Upper lobe of left lung (tissue), 6 donors: Measurements from ENCODE around the gene PRCD. TPM values are rescaled to one million over a fixed set of nuclear protein-coding genes. Genes with fewer than 3 reads are reported as not detected.
A peak's percentile ranks its signal among the peaks of the same experiment; 100 is the strongest.

ENCODE experiments used
- ATAC-seq, 2 donors: fragments of 200-7000 bp; cut with Tn5 transposase; one replicate each; pipeline ENCODE4 v1.9.1; 2022; ENCODE audit warnings: mild to moderate bottlenecking in 2 of 2, moderate library complexity in 2 of 2; ENCODE audit not compliant: low FRiP score in 2 of 2
- DNase-seq, 2 donors: peaks; one replicate each; pipeline ENCODE4 v3.0.0-alpha.2; 2019 to 2020
- H3K27ac ChIP-seq, 4 donors: fragments of 200-600 bp; sonication (generic); one replicate each; pipeline ENCODE4 v1.5.1; 2016 to 2019
- H3K27me3 ChIP-seq, 4 donors: fragments of 200-600 bp; sonication (generic); one replicate each; pipeline ENCODE4 v1.5.1; 2017 to 2019
- H3K36me3 ChIP-seq, 4 donors: fragments of 200-600 bp; sonication (generic); one replicate each; pipeline ENCODE4 v1.5.1; 2016 to 2019
- H3K4me1 ChIP-seq, 4 donors: fragments of 200-600 bp; sonication (generic); one replicate each; pipeline ENCODE4 v1.5.1; 2018 to 2019
- H3K4me3 ChIP-seq, 4 donors: fragments of 200-600 bp; sonication (generic); one replicate each; pipeline ENCODE4 v1.5.1; 2017 to 2019; ENCODE audit warnings: mild to moderate bottlenecking in 2 of 4, moderate library complexity in 1 of 4
- H3K9me3 ChIP-seq, 4 donors: fragments of 200-600 bp; sonication (generic); one replicate each; pipeline ENCODE4 v1.5.1; 2018 to 2019
- EP300 ChIP-seq, 4 donors: sonication (generic); formaldehyde crosslinking; IDR thresholded peaks; one replicate each; pipeline ENCODE4 v1.5.1; 2017; ENCODE audit warnings: antibody characterized with exemption in 4 of 4, control low read depth in 2 of 4
- POLR2A ChIP-seq, 4 donors: fragments of 450-650 bp; IDR thresholded peaks; one replicate each; pipeline ENCODE4 v1.5.1; 2016 to 2017; ENCODE audit warnings: antibody characterized with exemption in 4 of 4, mild to moderate bottlenecking in 2 of 4
- POLR2AphosphoS5 ChIP-seq, 2 donors: sonication (generic); formaldehyde crosslinking; IDR thresholded peaks; one replicate each; pipeline ENCODE4 v1.5.1; 2017; ENCODE audit warnings: antibody characterized with exemption in 2 of 2
- WGBS, 2 donors: methylation state at CpG; one replicate each; pipeline ENCODE4 v1.1.5; 2017 to 2018; 5-methylcytosine and 5-hydroxymethylcytosine counted together
- total RNA-seq, 6 donors: library from RNA; depleted of rRNA in 4 of 6; stranded (reverse); fragments of >200 nt in 4 of 6; gene quantifications; one replicate each; pipeline versions ENCODE4 v1.1.0 to v1.2.1, GENCODE V29; 2016 to 2021
- TF ChIP-seq, protein P1 (sequence below), 6 experiments: fragments of 450-650 bp in 4 of 6; fragments of 200-600 bp in 2 of 6; sonication (generic) in 2 of 6; IDR thresholded peaks; one replicate each; pipeline ENCODE4 v1.5.1; 2016 to 2019; ENCODE audit warnings: antibody characterized with exemption in 6 of 6
- donor health status: DM: no; HTN: no; CAD: no; lungs with moderate emphysema.
- donor health status: DM: no; HTN: yes; CAD: no; lungs with severe emphysema.

The PRCD gene
- total RNA-seq, 6 donors from 2014 or later: 3.0 to 13.9 (median 7.2) TPM; not detected in 1

DNA sequence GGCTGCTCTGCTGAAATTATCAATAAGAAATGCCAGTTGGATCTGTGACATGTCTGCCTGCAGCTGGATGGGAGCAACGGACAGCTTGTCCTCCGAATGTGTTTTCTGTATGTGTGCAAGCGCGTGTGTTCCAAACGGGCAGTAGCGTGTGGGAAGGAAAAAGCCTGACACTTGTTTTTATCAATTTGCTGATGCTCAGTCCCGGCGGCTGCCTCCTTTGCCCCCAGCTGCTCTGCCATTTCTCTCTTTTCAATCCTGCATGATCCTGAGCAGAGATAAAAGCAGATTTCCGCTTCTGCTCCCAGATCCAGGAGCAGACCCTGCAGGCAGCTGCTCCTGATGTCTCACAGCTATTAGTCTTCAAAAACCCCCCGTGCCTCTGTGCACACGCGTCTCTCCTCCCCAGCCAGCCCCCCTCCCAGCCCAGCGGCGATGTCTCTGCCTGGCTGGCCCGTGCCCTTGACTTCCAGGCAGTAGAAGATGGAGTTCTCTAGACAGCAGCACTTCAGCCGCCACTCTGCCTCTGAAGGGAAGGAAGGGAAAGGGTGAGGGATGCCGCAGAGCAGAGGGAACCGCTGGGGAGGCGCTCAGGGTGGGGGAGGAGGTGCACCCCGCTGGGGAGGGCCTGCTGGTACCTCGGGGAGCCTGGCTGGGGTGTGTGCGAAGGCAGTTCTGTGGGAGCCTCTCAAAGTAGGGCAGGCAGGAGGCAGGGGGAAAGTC is 4.1 kb downstream of the PRCD start:
- Histone ChIP-seq H3K27ac (peak overlapping the region; percentile 3 to 79 (median 70)), H3K4me3 (no peak overlapping the region), H3K9me3 (no peaks in the 10 kb centered on the region), H3K4me1 (peaks cover 54 to 74% (median 68%) of the 10 kb centered on the region in 4 donors), H3K27me3 (no peaks in the 10 kb centered on the region), H3K36me3 (no peaks in the 10 kb centered on the region)
- WGBS, 2 donors: 33 to 51% methylated on average over 19 to 22 of the region's 22 CpGs
- no peak for ATAC-seq
- peak in 1 of 2 donors; percentile 55 for TF ChIP-seq POLR2AphosphoS5 (IDR thresholded peaks at IDR 0.05)
- TF ChIP-seq, protein P1, sequence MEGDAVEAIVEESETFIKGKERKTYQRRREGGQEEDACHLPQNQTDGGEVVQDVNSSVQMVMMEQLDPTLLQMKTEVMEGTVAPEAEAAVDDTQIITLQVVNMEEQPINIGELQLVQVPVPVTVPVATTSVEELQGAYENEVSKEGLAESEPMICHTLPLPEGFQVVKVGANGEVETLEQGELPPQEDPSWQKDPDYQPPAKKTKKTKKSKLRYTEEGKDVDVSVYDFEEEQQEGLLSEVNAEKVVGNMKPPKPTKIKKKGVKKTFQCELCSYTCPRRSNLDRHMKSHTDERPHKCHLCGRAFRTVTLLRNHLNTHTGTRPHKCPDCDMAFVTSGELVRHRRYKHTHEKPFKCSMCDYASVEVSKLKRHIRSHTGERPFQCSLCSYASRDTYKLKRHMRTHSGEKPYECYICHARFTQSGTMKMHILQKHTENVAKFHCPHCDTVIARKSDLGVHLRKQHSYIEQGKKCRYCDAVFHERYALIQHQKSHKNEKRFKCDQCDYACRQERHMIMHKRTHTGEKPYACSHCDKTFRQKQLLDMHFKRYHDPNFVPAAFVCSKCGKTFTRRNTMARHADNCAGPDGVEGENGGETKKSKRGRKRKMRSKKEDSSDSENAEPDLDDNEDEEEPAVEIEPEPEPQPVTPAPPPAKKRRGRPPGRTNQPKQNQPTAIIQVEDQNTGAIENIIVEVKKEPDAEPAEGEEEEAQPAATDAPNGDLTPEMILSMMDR (IDR thresholded peaks at IDR 0.05): no peak
- DNase-seq: peak in 1 of 2 donors; percentile 56

DNA sequence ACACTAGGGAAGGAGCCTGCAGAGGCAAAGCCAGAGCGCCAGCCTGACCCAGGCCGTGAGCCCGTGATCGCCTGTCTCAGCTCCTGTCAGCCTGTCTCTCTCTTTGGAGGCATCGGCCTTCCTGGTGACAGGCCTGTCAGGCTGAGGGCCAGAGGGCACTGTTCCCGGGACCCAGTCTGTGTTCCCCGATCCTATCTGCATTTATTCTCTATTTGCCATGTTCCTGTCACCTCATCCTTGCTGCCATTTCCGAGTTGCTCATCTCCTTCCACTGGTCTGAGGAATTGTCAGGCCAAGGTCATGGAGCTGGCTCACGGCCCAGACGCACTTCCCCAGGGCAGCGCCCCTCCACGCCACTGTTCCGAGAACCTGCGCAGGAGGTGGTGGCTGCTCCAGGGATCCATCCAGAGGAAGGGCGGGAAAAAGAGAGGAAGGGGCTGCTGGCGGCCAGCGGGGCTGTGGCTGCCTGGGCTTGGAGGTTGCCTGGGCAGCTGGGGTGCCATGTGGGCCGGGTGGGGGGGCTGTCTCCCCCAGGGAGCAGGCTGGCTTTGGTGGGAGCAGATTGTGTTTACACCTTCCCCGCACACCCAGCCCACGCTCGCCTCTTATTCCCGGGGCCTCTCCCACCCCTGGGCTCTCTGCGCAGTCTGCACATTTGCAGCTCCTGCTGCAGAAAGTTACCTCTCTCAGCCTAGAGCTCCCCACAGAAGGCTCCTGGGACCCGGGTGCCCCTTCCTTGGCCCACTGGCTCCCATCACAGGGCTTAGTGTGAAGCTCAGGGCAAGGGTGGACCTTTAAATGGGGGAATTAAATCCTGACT is 4.9 kb downstream of the PRCD start:
- ATAC-seq (no peak), DNase-seq (peak in 1 of 2 donors; percentile 67)
- Histone ChIP-seq H3K4me1 (peaks cover 54 to 77% (median 64%) of the 10 kb centered on the region in 4 donors), H3K36me3 (no peaks in the 10 kb centered on the region), H3K4me3 (no peak overlapping the region), H3K27ac (peak overlapping the region; percentile 3 to 79 (median 70)), H3K9me3 (no peaks in the 10 kb centered on the region), H3K27me3 (no peaks in the 10 kb centered on the region)
- 38 to 55% methylated on average over 16 to 24 of the region's 24 CpGs for WGBS, 2 donors
- peak; percentile 79 to 82 for TF ChIP-seq POLR2AphosphoS5 (IDR thresholded peaks at IDR 0.05)
- no peak for TF ChIP-seq POLR2A (IDR thresholded peaks at IDR 0.05)
- peak in 2 of 4 donors; percentile 58 to 81 for TF ChIP-seq EP300 (IDR thresholded peaks at IDR 0.05)

DNA sequence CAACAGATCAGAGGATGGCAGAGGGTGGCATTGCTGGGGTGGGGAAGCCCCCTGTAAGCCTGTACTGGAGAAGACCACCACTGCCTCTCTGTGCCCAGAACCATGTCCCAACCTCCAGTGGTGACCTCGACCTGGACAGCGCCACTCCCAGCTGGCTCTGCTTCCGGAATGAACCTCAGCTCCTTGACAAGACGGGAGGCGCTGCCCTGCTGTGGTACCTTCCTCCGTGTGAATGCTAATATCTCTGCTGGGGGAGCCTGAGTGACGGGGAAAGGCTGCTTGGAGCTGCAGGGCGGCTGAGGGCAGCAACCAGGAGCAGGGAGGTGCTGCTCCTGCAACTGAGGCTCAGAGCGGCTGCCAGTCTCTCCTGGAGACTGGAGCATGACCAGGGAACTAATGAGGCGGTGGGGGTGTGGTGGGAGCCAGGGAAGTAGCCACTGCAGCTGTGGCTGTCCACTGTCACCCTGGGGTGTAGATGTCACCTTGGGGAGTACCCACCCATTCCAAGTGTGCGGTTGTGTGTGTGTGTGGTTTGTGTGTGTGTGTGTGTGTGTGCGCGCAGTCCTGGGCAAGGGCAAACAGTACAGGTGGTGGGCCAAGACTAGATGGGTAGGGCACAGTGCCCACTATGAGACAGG is 6.2 kb downstream of the PRCD start:
- 58 to 72% methylated on average over 8 to 13 of the region's 13 CpGs for WGBS, 2 donors
- Histone ChIP-seq H3K4me3 (no peak overlapping the region), H3K27ac (peak overlapping the region in 2 of 4 donors; percentile 31 to 79), H3K4me1 (peaks cover 48 to 76% (median 62%) of the 10 kb centered on the region in 4 donors), H3K27me3 (no peaks in the 10 kb centered on the region), H3K36me3 (no peaks in the 10 kb centered on the region), H3K9me3 (no peaks in the 10 kb centered on the region)
- no peak for TF ChIP-seq POLR2A (IDR thresholded peaks at IDR 0.05)
- no peak for TF ChIP-seq POLR2AphosphoS5 (IDR thresholded peaks at IDR 0.05)
- TF ChIP-seq EP300 (IDR thresholded peaks at IDR 0.05): no peak
- TF ChIP-seq, protein P1 (IDR thresholded peaks at IDR 0.05): no peak
- ATAC-seq (no peak), DNase-seq (no peak)

DNA sequence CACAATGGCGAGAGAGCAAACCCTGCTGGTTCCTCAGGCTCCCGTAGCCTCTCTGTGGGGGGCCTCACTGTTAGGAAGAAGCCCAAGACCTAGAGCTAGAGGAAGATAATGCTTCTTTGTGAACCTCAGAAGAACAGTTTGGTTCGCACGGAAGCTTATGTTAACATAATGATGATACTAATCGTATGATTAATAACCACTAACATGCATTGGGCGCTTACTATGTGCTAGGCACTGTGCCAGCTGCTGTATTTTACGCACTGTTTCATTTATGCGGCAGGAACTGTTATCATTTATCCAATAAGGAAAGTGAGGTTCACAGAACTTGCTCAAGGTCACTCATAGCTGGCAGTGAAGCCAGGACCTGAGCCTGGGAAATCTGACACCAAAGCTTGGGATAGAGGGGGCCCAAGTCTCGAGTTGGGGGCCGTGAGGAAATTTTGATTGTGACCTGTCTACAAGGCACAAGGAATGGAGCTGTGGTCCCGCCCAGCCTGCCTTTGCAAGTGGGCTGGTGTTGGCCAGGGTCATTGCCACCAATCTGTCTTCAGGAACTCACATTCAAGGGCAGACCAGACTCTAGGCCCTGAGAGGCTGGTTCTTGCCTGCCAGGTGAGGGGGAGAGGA is 6.8 kb downstream of the PRCD start:
- no peaks in the 10 kb centered on the region for H3K36me3 ChIP-seq
- ATAC-seq: no peak
- peak overlapping the region; percentile 45 to 79 (median 70) for H3K27ac ChIP-seq
- DNase-seq: no peak
- peaks cover 45 to 77% (median 62%) of the 10 kb centered on the region in 4 donors for H3K4me1 ChIP-seq
- TF ChIP-seq POLR2AphosphoS5 (IDR thresholded peaks at IDR 0.05): peak in 1 of 2 donors; percentile 31
- TF ChIP-seq EP300 (IDR thresholded peaks at IDR 0.05): peak in 1 of 4 donors; percentile 62
- TF ChIP-seq POLR2A (IDR thresholded peaks at IDR 0.05): no peak
- H3K27me3 ChIP-seq: no peaks in the 10 kb centered on the region
- 58 to 81% methylated on average over 8 to 11 of the region's 11 CpGs for WGBS, 2 donors
- no peak overlapping the region for H3K4me3 ChIP-seq
- no peaks in the 10 kb centered on the region for H3K9me3 ChIP-seq

DNA sequence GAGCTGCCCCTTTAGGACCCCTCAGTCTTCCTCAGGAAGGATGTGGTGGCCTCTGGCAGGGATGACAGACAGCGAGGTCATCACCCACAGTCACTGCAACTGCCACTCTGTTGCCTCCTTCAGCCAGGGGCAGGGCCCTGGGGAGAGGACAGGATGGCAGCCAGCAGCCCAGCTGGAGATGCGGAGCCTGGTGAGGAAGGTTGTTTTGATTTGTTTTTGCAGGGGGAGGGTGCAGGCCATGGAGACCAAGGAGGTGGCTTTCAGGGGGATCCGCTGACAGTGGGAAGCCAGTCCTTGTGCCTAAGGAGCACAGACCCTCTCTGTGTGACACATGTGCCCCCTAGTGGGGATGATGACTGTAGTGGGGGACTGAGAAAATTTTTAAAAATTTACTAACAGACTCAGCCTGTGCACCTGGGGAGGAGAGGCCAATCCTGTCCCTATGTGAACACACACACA is 7.4 kb downstream of the PRCD start:
- Histone ChIP-seq H3K27me3 (no peaks in the 10 kb centered on the region), H3K27ac (peak overlapping the region; percentile 45 to 79 (median 70)), H3K36me3 (no peaks in the 10 kb centered on the region), H3K4me3 (no peak overlapping the region), H3K9me3 (no peaks in the 10 kb centered on the region), H3K4me1 (peaks cover 45 to 80% (median 64%) of the 10 kb centered on the region in 4 donors)
- DNase-seq (peak in 1 of 2 donors; percentile 52), ATAC-seq (peak; percentile 44 to 73)
- TF ChIP-seq, protein P1 (IDR thresholded peaks at IDR 0.05): peak; percentile 52 to 73 (median 58)
- no peak for TF ChIP-seq EP300 (IDR thresholded peaks at IDR 0.05)
- TF ChIP-seq POLR2AphosphoS5 (IDR thresholded peaks at IDR 0.05): peak in 1 of 2 donors; percentile 19
- WGBS, 2 donors: 44 to 49% methylated on average over 2 to 3 of the region's 3 CpGs
